Measurements from ENCODE around the gene AGAP1. TPM values are rescaled to one million over a fixed set of nuclear protein-coding genes. Genes with fewer than 3 reads are reported as not detected.

AGAP1 gene
- total RNA-seq, 1 experiment from 2014 or later: 14.8 TPM

DNA sequence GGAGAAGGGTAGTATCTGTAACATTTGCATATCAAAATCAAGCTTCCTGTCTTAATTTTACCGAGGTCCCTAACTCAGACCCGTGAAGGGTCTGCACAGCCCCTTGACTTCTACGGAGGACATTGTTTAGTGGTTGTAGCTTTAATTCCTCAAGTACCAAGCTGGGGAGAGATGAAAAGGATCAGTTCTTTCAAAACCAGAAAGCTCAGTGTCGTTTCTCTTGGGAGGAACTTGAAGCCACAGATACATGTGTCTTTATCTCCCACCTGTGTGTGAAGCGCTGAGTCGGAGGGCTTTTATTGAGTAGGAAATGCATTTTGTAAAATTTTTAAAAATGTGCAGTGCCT is 410.7 kb downstream of the AGAP1 start:
- DNase-seq (ENCODE audit: low read depth): no peak

DNA sequence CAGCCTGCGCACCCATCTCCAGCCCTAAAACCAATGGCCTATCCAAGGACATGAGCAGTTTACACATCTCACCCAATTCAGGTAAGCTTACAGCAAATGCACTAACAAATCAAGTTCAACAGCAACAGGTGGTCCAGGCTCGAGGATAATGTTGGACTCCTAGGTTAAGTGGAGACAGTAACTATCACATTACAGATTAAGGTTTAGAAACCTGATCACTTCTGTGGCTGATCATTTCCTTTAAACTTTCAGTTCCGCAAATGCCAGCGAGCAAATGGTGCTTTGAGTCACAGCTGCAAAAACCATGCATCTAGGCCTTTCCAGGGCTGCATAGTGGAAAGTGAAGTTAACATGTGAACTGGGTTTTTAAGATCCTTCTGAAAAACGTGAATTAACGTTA is 415.0 kb downstream of the AGAP1 start:
- no peak for DNase-seq (ENCODE audit: low read depth)

DNA sequence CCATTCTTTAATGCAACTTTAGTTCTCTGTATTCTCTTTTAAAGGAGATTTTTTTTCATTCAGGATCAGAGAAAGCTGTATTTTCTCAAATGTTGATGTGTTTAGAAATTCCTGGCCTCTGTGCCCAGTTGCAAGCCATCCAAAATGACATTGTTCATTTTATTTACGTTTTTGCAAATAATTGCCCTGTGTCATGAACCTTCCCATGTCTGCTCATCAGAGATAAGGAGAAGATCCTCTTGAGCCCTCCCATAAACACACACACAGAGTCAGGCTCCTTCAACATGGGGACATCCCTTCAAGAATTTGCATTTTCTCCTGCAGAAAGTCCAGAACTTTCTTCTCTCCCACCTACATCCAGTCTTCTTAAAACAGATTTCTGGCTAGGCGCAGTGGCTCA is 415.5 kb downstream of the AGAP1 start:
- DNase-seq (ENCODE audit: low read depth): no peak

DNA sequence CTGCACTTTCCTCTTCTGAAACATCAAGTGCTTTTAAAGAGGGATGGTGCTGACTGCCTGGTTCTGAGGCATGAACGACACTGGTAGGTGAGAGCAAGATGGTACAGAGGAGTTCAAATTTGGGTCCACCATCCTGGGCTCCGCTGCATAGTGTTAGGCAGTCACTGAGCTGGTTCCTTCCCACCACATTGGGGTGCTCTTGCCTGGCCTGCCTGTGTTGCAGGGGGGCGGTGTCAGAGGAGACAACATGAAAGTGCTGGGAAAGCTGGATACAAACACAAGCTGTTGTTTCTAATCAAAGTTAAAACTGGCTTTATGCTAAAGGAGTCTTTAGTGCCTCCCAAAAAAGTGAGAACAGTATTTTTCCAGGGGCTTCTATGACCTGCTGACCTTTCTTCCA is 416.2 kb downstream of the AGAP1 start:
- DNase-seq (ENCODE audit: low read depth): no peak

DNA sequence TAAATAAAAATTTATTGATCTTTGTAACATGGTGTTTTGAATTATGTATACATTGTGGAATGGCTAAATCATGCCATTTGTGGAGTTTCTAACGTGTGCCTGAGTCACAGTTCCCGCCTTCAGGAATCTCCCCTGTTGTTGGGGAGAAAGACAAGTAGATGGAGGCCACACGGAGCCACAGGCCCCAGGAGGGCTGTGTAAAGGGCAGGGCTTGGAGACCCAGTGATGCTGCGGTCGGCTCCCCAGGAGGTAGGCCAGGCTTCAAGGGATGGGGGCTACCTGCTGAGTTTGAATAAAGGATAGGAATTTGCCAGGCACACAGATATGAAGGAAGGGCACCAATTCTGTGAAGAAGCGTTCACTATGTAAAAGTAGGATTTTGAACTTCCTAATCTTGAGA is 417.3 kb downstream of the AGAP1 start:
- DNase-seq (ENCODE audit: low read depth): no peak

DNA sequence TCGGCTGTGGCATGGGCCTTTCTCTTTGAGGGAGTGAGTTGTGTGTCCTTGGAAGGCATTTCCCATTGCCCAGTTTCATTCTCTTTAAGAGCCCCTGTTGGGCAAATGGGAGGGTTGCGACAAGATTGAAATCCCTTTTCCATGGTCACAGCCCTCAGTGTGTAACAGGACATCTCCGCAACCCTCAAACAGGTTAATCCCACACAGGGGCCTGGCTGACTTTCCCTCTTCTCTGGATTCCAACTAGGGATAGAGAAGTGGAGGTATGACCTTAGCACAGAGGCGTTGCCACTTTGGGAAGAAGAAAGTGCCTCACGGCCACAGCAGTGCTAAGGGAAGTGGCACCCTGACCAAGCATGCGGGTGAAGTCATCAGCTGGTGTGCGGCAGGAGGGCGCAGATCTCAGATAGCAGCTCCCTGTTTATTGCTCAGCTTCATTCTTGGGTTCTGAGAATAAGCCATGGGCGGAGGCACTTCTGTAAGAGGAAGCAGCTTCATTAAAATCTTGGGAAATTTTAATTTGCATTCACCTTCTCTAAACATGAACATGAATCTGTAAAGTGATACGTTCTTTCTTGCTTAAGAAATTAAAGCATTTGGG is 417.9 kb downstream of the AGAP1 start:
- DNase-seq (ENCODE audit: low read depth): no peak

DNA sequence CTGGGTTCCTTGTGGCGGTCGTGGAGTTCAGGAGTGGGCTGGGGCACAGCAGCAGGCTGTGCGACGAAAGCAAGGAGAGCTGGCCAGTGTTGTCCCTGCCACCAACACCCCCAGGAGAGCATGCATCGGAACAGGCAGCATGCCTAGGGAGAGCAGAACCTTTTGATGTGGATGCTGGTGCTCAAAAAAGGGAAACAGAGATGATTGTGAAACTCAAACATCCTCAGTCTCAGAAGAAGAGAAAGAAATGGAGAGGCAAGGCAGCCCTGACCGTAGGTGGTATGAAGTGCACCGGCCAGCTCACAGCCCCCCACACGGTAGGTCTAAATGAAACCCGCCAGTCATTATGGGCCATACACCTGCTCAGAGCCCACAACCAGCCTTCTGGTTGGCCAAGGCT is 420.9 kb downstream of the AGAP1 start:
- no peak for DNase-seq (ENCODE audit: low read depth)

DNA sequence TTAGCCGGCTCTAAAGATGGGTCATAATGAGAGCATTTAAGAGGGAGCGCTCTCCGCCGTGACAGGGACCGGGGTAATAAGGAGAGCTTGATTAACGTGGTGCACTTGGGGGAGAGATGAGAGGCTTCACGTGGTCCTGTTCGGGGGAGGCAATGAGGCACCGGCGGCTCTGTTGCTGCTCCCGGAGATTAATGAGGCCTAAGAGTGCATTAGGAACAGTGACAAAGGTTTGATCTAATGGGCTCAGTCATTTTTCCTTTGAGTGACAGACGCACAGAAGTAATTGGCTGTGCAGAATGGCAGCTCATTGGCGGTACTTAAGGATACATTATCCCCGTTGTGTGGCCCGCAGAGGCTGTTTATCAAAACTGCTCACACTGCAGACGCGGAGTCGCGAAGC is 423.7 kb downstream of the AGAP1 start:
- no peak for DNase-seq (ENCODE audit: low read depth)

DNA sequence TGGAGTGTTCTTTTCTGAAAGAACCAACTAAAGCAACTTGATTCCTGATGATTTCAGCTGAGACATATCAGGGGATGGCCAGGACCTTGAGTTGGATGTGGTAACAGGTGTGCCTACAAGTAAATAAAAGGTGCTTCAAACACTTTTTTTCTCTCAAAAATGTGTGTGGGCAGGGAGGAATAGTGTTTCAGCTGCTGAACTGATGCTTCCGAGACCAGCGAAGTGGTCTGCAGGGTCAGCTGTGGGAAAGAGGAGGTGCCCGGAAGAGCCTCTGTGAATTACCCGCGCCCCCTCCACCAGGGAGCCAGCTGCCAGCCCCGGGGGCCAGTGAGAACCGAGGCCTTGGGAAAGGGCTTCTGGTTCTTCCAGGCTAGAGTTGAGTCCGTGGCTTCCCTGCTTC is 425.0 kb downstream of the AGAP1 start:
- no peak for DNase-seq (ENCODE audit: low read depth)

DNA sequence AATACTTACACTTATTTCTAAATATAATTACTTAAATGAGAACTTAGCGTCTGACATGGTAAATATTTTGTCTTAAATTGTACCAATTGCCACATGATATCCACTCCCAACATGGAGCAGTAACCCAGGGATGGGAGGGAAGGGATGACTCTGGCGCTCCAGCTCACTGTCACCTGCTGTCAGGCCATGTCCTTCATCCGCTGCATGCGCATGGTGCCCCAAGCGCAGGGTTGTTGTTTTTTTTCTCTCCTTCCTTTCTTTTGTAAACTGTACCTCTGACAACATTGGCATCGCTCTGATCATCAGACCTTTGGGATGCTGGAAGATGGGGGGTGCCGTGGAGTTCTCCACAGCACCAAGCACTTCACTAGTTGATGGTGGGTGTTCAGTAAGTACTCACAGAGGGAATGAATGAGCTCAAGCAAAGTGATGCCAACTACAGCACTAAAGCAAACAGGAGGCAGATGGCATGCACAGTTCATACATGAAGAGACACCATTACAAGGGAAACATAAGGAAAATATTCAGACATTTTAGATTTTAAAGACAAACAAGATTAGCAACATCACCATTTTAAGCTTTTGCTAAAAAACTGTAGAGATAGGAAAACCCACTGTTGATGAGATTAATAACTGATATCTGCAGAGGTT is 426.5 kb downstream of the AGAP1 start:
- DNase-seq (ENCODE audit: low read depth): no peak

DNA sequence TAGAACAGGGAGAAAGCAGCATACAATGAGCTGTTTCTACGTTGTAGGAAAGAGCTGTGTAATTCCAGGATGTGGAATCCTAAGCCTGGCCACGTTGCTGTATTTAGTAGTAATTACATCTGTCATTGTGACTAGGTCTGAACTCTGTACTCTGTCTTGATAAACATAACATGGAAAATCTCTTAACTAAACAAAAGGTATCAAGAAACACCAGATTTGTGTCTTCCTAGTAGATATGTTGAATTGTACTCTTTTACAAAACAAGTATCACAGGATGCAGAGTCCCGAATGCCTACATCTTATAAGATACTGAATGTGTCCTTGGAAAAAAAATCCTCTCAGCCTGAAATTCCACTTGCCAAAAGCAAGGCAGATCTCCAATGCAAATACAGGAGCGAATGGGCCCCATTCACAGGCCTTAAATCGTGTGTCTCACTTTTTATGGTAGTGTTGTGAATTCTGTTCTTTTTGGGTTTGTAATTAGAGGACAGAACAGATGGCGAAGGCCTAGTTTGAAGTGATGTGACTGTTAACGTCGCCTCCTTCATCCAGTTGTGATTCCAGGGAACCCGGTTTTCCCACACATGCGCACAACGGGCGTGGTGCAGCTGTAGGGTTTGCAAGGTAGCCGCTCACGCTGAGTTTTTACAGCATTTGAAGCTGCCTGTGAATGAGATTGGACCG is 427.8 kb downstream of the AGAP1 start:
- no peak for DNase-seq (ENCODE audit: low read depth)

DNA sequence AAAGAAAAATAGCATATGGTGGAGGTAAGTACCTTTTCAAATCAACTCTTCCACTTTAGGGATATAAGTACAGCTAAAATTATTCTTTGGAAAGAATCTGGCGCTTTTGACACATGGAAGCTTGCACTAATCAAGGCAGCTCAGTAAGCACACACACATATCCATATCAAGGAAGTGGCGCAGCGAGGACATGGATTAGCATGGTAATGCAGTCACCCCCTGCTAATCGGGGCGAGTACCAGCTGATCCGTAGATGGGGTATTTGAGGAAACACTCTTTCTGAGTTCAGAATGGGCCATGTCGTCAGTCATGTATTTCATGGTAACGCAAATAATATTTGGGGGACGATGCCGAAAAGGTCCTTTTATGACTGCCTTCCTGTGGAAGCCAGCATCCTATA is 429.0 kb downstream of the AGAP1 start:
- DNase-seq (ENCODE audit: low read depth): no peak

DNA sequence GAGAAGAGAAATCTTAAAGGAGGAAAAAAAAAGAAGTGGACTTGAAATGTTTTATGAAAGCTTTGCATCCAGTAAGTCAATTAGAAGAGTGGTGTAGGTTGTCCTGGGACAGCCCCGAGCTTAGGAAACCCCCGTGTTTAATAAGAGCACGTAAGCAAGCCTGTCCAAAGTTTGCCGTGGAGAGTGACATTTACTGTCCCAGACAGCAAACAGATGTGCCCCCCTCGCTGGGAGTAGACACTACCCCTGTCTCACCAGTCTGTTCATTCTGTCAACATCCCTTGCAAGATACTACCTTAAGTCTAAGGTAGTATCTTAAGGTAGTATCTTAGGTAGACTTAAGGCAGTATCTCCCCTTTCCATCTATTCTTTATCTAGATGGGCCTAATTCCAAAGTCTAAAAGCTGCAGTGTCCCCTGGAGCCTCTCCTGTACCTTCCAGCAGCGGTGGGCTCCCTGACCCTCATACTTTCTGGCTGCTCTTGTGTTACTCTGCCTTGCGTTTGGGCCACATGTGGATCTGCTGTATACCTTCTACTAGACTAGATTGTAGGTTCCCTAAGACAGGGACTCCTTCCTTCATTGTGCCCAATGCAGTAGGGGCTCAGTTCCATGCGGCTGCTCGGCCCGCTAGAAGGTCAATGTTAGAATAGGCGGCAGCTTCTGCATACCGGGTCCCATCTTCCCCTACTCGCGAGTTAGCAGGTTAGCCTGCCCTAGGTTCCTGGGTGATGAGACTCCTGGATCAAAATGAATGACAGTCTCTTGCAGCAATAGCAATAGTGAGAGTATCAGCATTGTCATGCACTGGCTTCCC is 430.2 kb downstream of the AGAP1 start:
- DNase-seq (ENCODE audit: low read depth): no peak

DNA sequence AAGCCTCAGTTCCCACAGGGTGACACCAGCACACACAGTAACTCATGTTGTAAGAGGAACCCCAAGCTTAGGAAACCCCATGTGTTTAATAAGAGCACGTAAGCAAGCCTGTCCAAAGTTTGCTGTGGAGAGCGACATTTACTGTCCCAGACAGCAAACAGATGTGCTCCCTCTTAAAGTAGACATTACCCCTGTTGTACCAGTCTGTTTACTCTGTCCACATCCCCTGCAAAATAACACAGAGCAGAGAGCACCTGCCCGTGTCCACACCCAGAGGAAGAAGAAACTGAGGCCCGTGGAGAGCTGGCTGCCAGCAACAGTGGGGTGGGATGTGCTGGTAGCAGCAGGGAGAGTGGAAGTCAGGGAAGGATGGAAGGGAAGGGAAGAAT is 430.8 kb downstream of the AGAP1 start:
- DNase-seq (ENCODE audit: low read depth): no peak

DNA sequence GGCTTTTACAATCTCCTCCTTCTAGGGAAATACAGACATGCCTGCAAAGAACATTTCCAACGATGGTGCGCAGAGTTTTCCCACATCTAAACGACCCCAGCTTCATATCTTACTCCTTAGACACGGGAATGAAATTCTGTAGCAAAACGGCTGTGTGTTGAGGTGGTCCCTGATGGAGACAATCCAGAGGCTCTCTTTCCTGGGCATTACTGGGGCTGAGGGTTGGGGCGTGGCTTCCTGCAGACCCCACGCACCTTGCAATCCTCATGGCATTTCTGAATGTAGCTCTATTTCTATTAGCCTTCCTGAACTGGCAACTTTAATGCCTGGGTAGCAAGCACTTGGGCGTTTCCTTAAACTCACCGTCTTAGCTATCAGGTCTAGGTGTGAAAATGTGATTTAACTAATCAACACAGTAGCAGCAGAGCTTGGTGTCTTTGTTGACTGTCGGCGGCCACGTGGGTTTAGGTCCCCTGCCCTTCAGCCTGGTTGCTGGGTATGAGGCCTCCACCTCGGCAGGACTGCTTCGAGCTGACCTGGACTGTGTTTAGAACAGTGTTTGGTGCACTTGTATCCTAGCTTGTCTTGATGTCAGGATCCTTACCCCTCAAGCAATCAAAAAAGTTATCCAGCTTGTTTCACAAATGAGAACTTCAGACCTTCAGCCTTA is 431.5 kb downstream of the AGAP1 start:
- DNase-seq (ENCODE audit: low read depth): no peak

DNA sequence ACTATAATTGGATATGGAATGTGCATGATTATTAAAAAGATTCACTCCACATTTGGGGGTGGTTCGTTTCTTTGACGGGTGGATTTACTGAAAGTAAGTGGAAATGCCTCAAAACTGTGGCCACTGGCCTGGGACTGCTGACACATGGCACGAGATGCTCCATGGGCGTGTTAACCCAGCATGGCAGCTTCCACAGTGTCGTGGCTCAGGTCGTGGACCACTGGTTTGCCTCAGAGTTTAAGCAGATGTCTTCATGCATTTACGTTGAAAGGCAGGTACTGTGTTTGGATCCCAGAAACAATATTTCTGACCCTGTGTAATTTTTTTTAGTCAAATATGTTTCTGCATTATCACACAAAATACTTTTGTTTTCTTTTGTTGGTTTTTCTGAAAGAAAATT is 432.4 kb downstream of the AGAP1 start:
- DNase-seq (ENCODE audit: low read depth): no peak

DNA sequence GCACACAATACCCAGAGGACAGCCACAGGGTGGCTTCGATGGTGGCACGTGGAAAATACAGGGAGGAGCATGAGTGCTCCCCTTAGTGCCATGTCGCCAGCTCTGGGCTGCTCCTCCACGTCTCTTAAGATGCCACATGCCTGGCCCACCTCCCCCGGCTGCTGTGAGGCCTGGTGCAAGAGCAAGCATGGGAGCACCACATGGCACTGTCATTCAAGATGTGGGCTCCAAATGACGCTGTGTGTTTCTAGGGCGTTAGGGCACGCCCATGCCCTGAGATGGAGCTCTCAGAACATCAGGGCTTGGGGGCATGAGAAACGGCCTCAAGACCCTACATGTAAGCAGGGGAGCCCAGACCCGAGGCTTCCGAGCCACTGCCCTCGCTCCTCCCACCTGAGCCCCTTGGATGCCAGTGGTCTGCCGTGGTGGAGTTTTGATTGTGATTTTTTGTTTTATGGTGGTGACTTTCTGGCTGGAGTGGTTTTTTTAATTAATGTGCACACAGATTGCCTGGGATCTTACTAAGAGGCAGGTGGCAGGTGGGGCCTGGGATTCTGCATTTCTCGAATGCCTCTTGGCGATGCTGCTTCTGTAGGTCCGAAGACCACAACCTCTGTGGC is 435.0 kb downstream of the AGAP1 start:
- no peak for DNase-seq (ENCODE audit: low read depth)

DNA sequence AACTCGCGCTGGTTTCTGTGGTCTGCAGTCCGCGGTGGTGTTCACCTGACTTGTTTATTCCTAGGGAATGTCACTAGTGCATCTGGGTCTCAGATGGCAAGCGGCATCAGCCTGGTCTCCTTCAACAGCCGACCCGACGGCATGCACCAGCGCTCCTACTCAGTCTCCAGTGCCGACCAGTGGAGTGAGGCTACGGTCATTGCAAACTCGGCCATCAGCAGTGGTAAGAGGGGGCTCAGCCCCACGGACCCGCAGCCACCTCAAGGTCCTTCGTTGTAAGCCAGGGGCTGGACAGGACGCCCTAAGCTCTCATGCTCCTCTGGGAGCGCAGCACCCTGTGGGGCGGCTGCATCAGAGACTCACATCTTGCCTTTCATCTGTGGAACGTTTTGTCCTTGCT is 436.9 kb downstream of the AGAP1 start:
- no peak for DNase-seq (ENCODE audit: low read depth)

DNA sequence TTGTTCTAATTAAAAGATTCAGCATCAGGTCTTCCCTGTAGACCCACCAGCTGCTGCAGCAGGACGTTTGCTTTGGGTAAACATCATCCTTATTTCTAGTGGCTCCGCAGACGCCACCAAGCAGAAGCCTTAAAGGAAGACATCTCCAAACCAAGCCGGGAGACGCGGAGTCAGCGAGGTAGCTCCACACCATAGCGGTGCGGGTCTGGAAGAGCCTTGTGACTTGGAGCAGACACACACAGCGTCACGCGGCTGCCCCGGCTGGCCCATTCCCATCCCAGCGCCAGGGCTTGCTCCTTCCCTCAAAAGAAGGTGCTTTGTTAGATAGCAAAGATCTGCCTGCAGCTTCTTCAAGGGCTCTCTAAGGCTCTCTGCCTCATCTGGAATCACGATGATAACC is 437.8 kb downstream of the AGAP1 start:
- no peak for DNase-seq (ENCODE audit: low read depth)

DNA sequence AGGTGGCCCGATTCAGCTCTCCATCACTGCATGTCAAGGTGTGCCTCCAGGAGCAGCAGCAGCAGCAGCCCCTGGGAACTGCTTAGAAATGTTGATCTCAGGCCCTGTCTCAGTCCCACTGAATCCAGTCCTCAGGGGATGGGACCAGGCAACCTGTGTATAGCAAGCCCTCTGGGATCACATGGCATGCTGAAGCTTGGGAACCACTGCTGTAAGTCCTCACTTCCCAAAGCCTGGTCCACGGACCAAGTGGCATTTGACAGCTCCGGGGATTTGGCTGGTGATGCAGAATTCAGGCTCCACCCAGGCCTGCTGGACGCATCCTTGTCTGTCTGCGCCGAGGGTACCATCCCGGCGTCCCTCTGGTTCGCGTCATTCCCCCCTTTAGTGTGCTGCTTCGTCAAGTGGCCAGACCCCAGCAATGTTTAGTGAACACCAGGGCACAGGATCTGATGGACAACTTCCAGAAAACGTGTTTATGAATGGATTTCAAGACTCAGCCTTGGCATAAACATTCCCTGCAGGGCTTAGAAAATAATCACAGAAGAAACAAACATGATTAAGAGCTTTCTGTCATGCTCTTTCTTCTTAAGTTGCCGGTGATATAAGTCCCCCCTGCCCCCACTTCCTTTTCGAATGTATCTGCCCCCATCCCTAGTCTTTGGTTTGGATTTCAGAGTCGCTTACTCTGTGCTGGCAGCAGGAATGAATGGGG is 440.4 kb downstream of the AGAP1 start:
- no peak for DNase-seq (ENCODE audit: low read depth)

Measured in HT1080 (cell line).